Hematopoietic multipotent progenitor cell treated with erythropoietin and hydrocortisone succinate and interleukin-3 and kit ligand, for 6 days (in vitro differentiated cells): Measurements from ENCODE around the gene YWHAH.

ENCODE experiments used
- DNase-seq: peaks from one replicate; pipeline ENCODE4 v3.0.0-alpha.2; 2015

Gene YWHAH

DNA sequence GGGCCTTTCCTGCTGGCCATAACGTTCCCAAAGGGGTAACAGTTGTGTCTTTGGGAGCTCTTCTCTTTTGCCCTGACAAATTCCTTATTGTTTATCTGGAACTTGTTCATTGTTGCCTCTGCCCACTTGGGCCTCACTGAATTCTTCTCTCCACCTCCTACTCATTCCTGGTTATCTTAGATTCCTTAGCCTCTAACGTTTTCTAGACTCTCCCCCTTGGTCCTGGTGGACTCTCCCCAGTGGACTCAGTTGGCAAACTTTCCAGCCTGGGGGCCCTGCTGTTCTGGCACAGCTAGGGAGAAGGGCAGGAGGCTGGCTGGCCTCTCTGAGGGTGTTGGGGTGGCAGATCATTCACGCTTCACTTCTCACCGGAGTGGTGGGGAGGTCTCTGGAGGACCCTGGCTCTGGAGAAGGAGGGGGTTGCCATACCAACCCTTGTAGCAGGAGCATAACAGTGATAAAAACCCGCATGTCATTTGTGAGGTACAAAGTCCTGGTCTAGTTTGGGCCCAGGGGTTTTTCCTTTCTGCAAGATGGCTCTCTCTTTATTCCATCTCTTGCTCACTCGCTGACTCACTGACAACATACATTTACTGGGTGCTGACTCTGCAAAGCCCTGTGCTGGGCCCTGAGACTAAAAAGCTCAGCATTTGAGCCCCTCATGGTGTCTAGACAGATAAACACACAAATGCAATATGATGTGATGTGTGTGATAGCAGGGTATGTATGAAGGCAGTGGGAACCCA lies 39.7 kb downstream of the YWHAH start:
- DNase-seq = no peak

- DNase-seq = no peak
These were observed 42.9 kb downstream of the YWHAH start for GRCh38 chr22:31987218-31987617.

DNA sequence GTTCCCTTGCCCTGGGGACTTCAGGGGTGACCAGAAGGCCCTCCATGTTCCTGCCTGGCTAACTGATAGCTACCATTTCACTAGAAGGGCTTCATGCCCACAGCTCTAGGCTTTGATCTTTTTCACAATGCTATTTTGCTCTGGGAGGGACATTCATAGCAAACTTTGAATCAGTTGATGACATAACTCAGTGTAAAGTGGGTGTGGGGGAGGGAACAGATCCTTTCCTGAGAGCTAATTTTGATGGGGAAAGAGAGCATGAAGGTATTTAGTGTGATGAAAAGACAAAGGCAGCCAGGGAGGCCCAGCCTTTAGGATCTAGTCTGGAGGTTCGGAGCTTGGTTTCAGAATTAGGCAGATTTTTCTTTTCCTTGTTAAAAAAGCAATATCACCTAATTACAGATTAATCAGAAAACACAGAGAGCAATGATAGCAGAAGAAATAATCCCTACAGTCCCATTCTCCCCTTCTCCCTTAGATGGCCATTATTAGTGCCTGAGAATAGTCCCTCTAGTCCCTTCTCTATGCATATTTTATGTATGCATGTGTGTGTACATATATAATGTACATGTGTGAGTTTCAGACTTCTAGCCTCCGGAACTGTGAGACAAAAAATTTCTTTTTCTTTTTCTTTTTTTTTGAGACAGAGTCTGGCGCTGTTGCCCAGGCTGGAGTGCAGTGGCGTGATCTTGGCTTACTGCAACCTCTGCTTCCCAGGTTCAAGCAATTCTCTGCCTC lies 46.9 kb downstream of the YWHAH start:
- DNase-seq = no peak

DNA sequence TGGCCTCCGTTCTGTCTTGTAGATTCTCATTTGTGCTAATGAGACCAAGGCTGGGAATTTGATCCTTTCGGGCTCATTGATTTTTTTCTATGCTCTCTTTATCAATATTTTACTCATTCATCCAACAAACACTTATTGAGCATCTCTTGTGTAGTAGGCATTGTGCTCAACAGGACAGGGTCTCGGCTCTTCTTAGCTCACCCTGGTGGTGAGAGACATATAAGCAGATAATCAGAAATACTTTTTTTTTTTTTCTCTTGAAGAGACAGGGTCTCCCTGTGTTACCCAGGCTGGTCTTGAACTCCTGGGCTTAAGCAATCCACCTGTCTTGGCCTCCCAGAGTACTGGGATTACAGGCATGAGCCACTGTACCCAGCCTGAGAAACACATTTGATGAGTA lies 50.7 kb downstream of the YWHAH start:
- DNase-seq = peak; percentile 23

- DNase-seq = no peak
These were observed 51.5 kb downstream of the YWHAH start for GRCh38 chr22:31995807-31996206.

DNA sequence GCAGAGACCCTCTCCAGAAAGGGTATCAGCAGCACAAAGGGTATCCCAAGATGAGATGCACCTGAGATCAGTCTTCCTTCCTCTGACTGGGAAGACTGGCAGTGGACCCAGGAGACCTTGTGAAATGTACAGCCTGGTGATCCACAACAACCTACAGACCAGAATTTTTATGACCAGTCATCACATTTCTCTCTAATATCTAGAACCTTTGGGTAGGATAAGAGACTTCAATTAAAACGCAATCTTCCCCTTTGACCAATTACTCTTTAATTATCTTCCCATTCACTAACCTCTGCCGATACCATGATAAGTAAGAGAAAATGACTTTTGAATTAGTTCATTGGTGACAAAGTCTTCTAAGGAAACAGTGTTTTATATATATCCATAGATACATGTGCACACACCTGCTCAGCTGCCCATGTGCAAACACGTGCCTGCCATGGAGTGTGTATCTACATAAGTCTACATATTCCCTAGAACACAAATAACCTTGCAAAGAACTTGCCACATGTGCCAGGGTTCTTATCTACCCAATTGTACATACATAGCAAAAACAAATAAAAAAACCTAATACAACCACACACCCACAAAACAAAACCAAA lies 54.5 kb downstream of the YWHAH start:
- no peak for DNase-seq

- no peak for DNase-seq
These were observed 55.8 kb downstream of the YWHAH start for GRCh38 chr22:32000181-32000580.

GRCh38 chr22:32005453-32005852 lies 61.1 kb downstream of the YWHAH start:
- DNase-seq = no peak
